Activated naive CD4-positive, alpha-beta T cell treated with anti-CD3 and anti-CD28 coated beads for 36 hours (primary cell): ENCODE results near the gene NAV1. TPM values are rescaled to one million over a fixed set of nuclear protein-coding genes. Genes with fewer than 3 reads are reported as not detected.

Experiments used
- CTCF ChIA-PET: fragments of 350-600 bp; sonication (Branson Sonifier 250); formaldehyde crosslinking; loops from one replicate; lab custom pipeline; 2021; ENCODE audit warnings: antibody characterized with exemption; lab: Charles Lee
- DNase-seq: peaks from one replicate; pipeline ENCODE4 v3.0.0-alpha.2; 2020
- H3K27ac Mint-ChIP-seq: one replicate; pipeline ENCODE4 v1.8.0; 2021; ENCODE audit warnings: mild to moderate bottlenecking, mixed read lengths
- H3K27me3 Mint-ChIP-seq: one replicate; pipeline ENCODE4 v1.8.0; 2021; ENCODE audit warnings: low read depth, mixed read lengths
- H3K36me3 Mint-ChIP-seq: one replicate; pipeline ENCODE4 v1.8.0; 2021; ENCODE audit warnings: low read depth, mixed read lengths
- H3K4me1 Mint-ChIP-seq: one replicate; pipeline ENCODE4 v1.8.0; 2021; ENCODE audit warnings: low read depth, mixed read lengths
- H3K4me3 Mint-ChIP-seq: one replicate; pipeline ENCODE4 v1.8.0; 2021; ENCODE audit warnings: mild to moderate bottlenecking, moderate library complexity, mixed read lengths
- H3K9me3 Mint-ChIP-seq: one replicate; pipeline ENCODE4 v1.8.0; 2021; ENCODE audit warnings: mixed read lengths
- intact Hi-C: fragments of 100-400 bp; cut with micrococcal nuclease; formaldehyde crosslinking; loops from one replicate; pipeline ENCODE4 v1.15.1; 2023
- total RNA-seq, 2 experiments: library from RNA; stranded (reverse); gene quantifications; one replicate each; pipeline ENCODE4 v1.2.3, GENCODE V29; 2021

Gene NAV1
- total RNA-seq, 2 experiments from 2014 or later, result 0.62 to 1.2 TPM

DNA sequence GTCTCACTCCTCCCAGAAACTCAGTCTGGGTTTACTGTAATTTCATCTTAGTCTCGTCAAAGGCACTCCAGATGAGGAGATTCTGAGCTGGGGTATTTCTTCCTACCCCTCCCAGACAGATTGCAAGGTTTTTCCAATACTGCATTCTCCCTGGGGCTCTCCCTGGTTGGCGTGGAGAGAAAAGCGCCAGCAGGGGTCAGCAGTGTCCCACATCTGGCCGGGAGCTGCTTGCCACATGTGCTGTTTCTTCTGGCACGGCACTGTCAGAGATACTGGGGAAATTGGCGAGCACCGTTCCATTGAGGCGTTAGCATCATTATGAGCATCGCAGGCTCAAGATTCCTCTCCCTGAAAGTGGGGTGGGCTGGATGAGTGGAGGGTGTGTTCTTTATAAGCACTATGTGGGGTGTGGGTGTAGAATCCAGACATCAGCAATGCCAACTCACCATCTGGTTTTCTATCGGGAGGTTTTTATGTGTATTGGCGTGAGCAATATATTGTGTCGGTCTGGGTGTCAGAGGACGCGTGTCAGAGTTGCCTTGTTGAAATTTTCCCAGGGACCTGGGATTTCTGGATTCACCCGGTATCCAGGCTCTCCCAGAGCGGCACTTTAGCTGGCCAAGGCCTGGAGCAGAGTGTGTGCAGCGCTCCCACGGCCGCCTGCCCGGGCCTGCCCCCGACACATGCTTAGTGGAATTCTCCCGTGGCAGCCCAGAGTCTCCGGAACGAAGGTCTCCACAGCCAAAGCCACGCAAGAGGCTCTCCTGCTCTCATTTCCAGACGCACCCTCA, 8.0 kb upstream of the NAV1 start:
- intact Hi-C loops, result loop anchor here (1.0 to 2.0 kb wide), 2 partner anchors 28 to 173 kb away; no protein-coding TSS in a partner anchor
- H3K4me1 Mint-ChIP-seq, result peaks cover 10% of the 10 kb centered on the region
- H3K9me3 Mint-ChIP-seq, result no peaks in the 10 kb centered on the region
- CTCF ChIA-PET, result interaction anchor here (0.6 to 3.6 kb wide), 14 partner anchors 9 to 288 kb away, joined by 3 to 19 read pairs (median 4); no protein-coding TSS in a partner anchor
- no peak overlapping the region for H3K27ac Mint-ChIP-seq
- H3K36me3 Mint-ChIP-seq, result peaks cover 20% of the 10 kb centered on the region
- no peak overlapping the region for H3K4me3 Mint-ChIP-seq
- peak; percentile 77 for DNase-seq
- H3K27me3 Mint-ChIP-seq, result no peaks in the 10 kb centered on the region

GRCh38 chr1:201531551-201532425, 7.1 kb upstream of the NAV1 start:
- no peak for DNase-seq
- Mint-ChIP-seq H3K27me3 (peaks cover 7% of the 10 kb centered on the region), H3K4me3 (no peak overlapping the region), H3K36me3 (peaks cover 20% of the 10 kb centered on the region), H3K9me3 (no peaks in the 10 kb centered on the region), H3K4me1 (peaks cover 13% of the 10 kb centered on the region), H3K27ac (no peak overlapping the region)
- intact Hi-C loops, result loop anchor here (2.0 kb wide), 1 partner anchor 27 kb away; no protein-coding TSS in a partner anchor
- CTCF ChIA-PET, result interaction anchor here (0.8 to 3.6 kb wide), 9 partner anchors 11 to 259 kb away, joined by 3 to 19 read pairs (median 4); no protein-coding TSS in a partner anchor

- Mint-ChIP-seq H3K27me3 (peaks cover 26% of the 10 kb centered on the region), H3K4me3 (no peak overlapping the region), H3K9me3 (no peaks in the 10 kb centered on the region), H3K27ac (no peak overlapping the region), H3K4me1 (peaks cover 22% of the 10 kb centered on the region), H3K36me3 (peaks cover 19% of the 10 kb centered on the region)
- no peak for DNase-seq
- CTCF ChIA-PET, result interaction anchor here (0.5 to 3.6 kb wide), 6 partner anchors 21 to 832 kb away, joined by 3 to 11 read pairs (median 4); no protein-coding TSS in a partner anchor
- intact Hi-C loops, result no loop called here
Observed at GRCh38 chr1:201533836-201534235, 5.1 kb upstream of the NAV1 start.

- peak overlapping the region; percentile 2 for H3K27ac Mint-ChIP-seq
- CTCF ChIA-PET, result interaction anchor here (0.6 to 1.2 kb wide), 4 partner anchors 12 to 258 kb away, joined by 3 to 4 read pairs (median 3); no protein-coding TSS in a partner anchor
- H3K27me3 Mint-ChIP-seq, result peaks cover 37% of the 10 kb centered on the region
- H3K9me3 Mint-ChIP-seq, result no peaks in the 10 kb centered on the region
- intact Hi-C loops, result no loop called here
- no peak overlapping the region for H3K4me3 Mint-ChIP-seq
- H3K36me3 Mint-ChIP-seq, result peaks cover 14% of the 10 kb centered on the region
- peaks cover 31% of the 10 kb centered on the region for H3K4me1 Mint-ChIP-seq
- peak; percentile 24 for DNase-seq
Observed at GRCh38 chr1:201535046-201535918, 3.6 kb upstream of the NAV1 start.

- Mint-ChIP-seq H3K36me3 (peaks cover 12% of the 10 kb centered on the region), H3K9me3 (no peaks in the 10 kb centered on the region), H3K4me1 (peaks cover 31% of the 10 kb centered on the region), H3K27me3 (peaks cover 41% of the 10 kb centered on the region), H3K27ac (no peak overlapping the region), H3K4me3 (no peak overlapping the region)
- CTCF ChIA-PET, result interaction anchor here (0.6 to 0.9 kb wide), 3 partner anchors 12 to 487 kb away, joined by 3 read pairs; no protein-coding TSS in a partner anchor
- DNase-seq, result no peak
- intact Hi-C loops, result no loop called here
Observed at GRCh38 chr1:201535919-201536245, 3.0 kb upstream of the NAV1 start.

DNA sequence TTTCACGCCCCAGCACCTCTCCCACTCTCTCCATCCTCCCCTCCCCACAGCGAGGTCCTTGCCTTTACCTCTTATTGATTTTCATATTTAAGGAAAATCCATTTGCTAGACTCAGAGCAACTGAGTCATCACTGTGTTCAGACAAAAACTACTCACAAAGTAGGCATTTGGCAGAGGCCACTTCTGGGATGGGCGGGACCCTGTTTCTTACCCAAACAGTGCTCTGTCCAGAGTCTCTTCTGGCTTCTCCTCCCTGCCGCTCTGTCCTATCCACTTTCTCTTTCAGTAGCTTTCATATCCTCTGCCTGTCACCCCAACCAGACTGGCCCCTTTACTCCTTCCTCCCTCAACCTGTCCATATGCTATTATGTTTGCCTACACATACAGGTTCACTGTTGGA, 2.4 kb upstream of the NAV1 start:
- no peak for DNase-seq
- Mint-ChIP-seq H3K4me3 (no peak overlapping the region), H3K4me1 (peaks cover 31% of the 10 kb centered on the region), H3K36me3 (peaks cover 10% of the 10 kb centered on the region), H3K27ac (no peak overlapping the region), H3K27me3 (peaks cover 44% of the 10 kb centered on the region), H3K9me3 (no peaks in the 10 kb centered on the region)
- CTCF ChIA-PET, result interaction anchor here (0.6 to 0.7 kb wide), 2 partner anchors 23 to 486 kb away, joined by 3 read pairs; no protein-coding TSS in a partner anchor
- intact Hi-C loops, result no loop called here

DNA sequence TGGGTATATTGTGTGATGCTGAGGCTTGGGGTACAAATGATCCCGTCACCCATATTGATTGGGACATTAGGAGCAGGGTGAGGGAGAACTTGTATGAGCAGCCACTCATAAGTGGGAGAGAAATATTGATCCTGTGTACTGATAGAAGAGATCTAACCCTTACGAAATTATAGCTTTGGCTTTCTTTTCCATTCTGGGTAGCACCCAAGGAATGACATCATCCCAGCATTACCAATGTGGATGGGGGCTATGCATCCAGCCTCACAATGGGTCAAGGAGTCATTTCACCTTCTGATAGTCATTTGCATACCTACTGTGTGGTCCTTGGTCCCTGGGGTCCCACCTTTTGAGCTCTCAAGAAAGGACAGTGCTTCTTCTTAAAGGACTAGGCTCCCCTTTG, 1.9 kb upstream of the NAV1 start:
- Mint-ChIP-seq H3K27ac (no peak overlapping the region), H3K4me3 (no peak overlapping the region), H3K36me3 (peaks cover 10% of the 10 kb centered on the region), H3K4me1 (peaks cover 31% of the 10 kb centered on the region), H3K27me3 (peaks cover 46% of the 10 kb centered on the region), H3K9me3 (no peaks in the 10 kb centered on the region)
- CTCF ChIA-PET, result interaction anchor here (0.7 to 1.4 kb wide), 2 partner anchors 24 kb away, joined by 3 to 5 read pairs; no protein-coding TSS in a partner anchor
- intact Hi-C loops, result no loop called here
- DNase-seq, result no peak

DNA sequence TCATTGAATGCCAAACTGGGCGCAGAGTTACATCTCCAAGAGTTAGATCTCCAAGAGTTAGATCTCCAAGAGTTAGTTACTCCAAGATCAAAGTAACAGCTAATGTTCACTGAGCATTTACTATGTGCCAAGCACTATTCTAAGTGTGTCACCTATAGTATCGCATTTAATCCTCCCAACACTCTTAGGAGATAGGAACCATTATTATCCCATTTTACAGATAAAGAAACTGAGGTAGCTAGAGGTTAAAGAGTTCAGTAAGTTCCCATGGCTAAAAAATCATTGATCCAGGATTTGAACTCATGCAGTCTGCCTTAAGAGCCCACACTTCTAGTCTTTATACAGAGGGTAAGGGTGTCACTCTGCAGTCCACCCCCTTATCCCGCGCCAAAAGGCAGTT, 1.5 kb upstream of the NAV1 start:
- Mint-ChIP-seq H3K27ac (no peak overlapping the region), H3K27me3 (peaks cover 46% of the 10 kb centered on the region), H3K4me1 (peaks cover 31% of the 10 kb centered on the region), H3K36me3 (peaks cover 6% of the 10 kb centered on the region), H3K4me3 (no peak overlapping the region), H3K9me3 (no peaks in the 10 kb centered on the region)
- intact Hi-C loops, result no loop called here
- no peak for DNase-seq
- CTCF ChIA-PET, result interaction anchor here (1.4 to 1.5 kb wide), 2 partner anchors 8 to 25 kb away, joined by 4 to 5 read pairs; no protein-coding TSS in a partner anchor

GRCh38 chr1:201537891-201538611, 876 bp upstream of the NAV1 start:
- H3K9me3 Mint-ChIP-seq, result no peaks in the 10 kb centered on the region
- intact Hi-C loops, result no loop called here
- peaks cover 2% of the 10 kb centered on the region for H3K36me3 Mint-ChIP-seq
- H3K4me3 Mint-ChIP-seq, result peak overlapping the region; percentile 64
- DNase-seq, result no peak
- peaks cover 50% of the 10 kb centered on the region for H3K27me3 Mint-ChIP-seq
- peaks cover 31% of the 10 kb centered on the region for H3K4me1 Mint-ChIP-seq
- no peak overlapping the region for H3K27ac Mint-ChIP-seq
- CTCF ChIA-PET, result interaction anchor here (1.4 to 1.5 kb wide), 2 partner anchors 9 to 25 kb away, joined by 4 to 5 read pairs; no protein-coding TSS in a partner anchor

DNA sequence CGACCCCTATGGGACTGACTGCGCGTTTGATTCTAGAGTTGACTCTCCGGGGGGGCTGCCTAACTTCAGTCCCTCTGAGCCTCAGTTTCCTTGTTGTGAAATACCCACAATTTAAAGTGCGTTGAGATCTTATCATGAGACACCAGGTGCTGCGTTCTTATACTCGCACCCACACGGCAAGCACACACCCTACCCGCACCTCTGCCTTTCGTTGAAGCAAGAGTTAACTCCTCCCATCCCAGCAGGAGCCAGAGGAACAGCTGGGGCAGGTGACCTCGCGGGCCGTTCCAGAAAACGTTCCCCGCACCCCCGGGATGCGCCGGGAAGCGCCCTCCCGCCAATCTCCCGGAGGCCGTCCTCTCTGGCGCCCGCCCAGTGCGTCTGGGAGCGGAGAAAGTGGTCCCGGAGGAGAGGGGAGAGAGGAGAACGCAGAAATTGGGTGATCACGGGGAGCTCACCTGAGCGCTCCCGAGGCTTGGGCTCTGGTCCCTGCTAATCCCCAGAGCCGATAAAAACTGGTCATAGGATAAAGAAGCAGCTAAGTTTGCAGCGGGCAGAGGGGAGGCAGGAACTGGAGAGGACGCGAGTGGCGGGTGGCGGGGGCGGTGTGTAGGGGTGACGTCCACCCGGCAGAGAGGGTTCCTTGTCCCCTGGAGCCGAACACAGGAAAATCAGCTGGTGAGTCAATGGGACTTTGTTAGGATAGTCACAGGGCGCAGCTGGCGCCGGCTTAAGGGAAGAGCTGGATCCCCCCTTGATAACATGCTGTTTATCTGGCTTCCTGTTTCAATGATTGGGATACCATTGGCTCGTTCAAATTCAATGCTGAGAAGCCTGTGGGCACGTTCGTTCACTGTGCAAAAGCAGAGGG, 869 bp downstream of the NAV1 start:
- CTCF ChIA-PET, result interaction anchor here (0.9 to 1.7 kb wide), 4 partner anchors 9 to 45 kb away, joined by 3 to 5 read pairs (median 4); no protein-coding TSS in a partner anchor
- intact Hi-C loops, result no loop called here
- peak overlapping the region; percentile 68 for H3K4me3 Mint-ChIP-seq
- no peaks in the 10 kb centered on the region for H3K9me3 Mint-ChIP-seq
- H3K27me3 Mint-ChIP-seq, result peaks cover 50% of the 10 kb centered on the region
- H3K4me1 Mint-ChIP-seq, result peaks cover 26% of the 10 kb centered on the region
- peak; percentile 18 for DNase-seq
- no peak overlapping the region for H3K27ac Mint-ChIP-seq
- H3K36me3 Mint-ChIP-seq, result no peaks in the 10 kb centered on the region
